Liver (tissue), 3 donors: ENCODE results near the gene GOLGA8M.
"Not testable (repeated sequence)": the region's sequence is repeated elsewhere in the genome, so short reads cannot be mapped to it uniquely, and the experiment has no call there.

Source experiments
- FOXA1 ChIP-seq: IDR thresholded peaks from 2 replicates; pipeline ENCODE4 v1.6.1; 2016; ENCODE audit warnings: antibody characterized with exemption
- RAD21 ChIP-seq, 2 donors: IDR thresholded peaks; 2 replicates each; pipeline ENCODE4 v1.6.1; 2016; ENCODE audit warnings: antibody characterized with exemption in 2 of 2, mild to moderate bottlenecking in 2 of 2
- SP1 ChIP-seq: IDR thresholded peaks from 2 replicates; pipeline ENCODE4 v1.6.1; 2018; ENCODE audit warnings: antibody characterized with exemption, mild to moderate bottlenecking
- TAF1 ChIP-seq: conservative IDR thresholded peaks from 2 replicates; pipeline ENCODE4 v1.6.1; 2016; ENCODE audit warnings: antibody characterized with exemption, mild to moderate bottlenecking
- YY1 ChIP-seq: IDR thresholded peaks from 2 replicates; pipeline ENCODE4 v1.6.1; 2016; ENCODE audit warnings: antibody characterized with exemption, mild to moderate bottlenecking
- TF ChIP-seq, protein P1 (sequence below): fragments of 150-350 bp; IDR thresholded peaks from 2 replicates; pipeline ENCODE4 v1.5.1; 2017; ENCODE audit warnings: improper control_type of control experiment, low read depth, low read length; ENCODE audit not compliant: missing input control
- donor health status: healthy.
- donor health status: healthy.

DNA sequence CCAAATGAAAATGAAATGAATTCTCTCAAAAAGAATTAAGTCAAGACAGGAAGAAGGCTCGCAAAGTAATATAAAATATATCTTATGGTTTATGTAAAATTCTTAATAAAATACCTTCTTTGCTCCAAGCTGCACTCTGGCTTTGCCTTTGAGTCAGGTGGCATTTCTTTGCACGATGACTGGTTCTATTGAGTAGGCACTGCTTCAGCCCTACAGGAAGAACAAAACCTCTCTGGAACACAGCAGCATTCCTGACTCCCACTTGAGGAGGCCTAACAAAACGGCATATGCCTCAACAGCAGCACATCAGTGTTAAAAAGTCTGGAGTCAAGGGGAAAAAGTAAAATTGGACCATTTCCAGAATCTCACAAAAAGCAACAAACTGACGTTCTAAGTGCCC, 7.4 kb upstream of the GOLGA8M start:
- not testable (repeated sequence) for TF ChIP-seq FOXA1; SP1; RAD21 (IDR thresholded peaks at IDR 0.05); TAF1; YY1
- TF ChIP-seq, protein P1, sequence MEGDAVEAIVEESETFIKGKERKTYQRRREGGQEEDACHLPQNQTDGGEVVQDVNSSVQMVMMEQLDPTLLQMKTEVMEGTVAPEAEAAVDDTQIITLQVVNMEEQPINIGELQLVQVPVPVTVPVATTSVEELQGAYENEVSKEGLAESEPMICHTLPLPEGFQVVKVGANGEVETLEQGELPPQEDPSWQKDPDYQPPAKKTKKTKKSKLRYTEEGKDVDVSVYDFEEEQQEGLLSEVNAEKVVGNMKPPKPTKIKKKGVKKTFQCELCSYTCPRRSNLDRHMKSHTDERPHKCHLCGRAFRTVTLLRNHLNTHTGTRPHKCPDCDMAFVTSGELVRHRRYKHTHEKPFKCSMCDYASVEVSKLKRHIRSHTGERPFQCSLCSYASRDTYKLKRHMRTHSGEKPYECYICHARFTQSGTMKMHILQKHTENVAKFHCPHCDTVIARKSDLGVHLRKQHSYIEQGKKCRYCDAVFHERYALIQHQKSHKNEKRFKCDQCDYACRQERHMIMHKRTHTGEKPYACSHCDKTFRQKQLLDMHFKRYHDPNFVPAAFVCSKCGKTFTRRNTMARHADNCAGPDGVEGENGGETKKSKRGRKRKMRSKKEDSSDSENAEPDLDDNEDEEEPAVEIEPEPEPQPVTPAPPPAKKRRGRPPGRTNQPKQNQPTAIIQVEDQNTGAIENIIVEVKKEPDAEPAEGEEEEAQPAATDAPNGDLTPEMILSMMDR, result not testable (repeated sequence)
